GM13976 (cell line): ENCODE data around the gene TSPAN4.

Source experiments
- DNase-seq: peaks from one replicate; pipeline ENCODE4 v3.0.0; 2012; ENCODE audit warnings: low spot score
- CTCF ChIP-seq: IDR thresholded peaks from 2 replicates; pipeline ENCODE4 v1.5.1; 2012; ENCODE audit warnings: borderline replicate concordance, mild to moderate bottlenecking; ENCODE audit not compliant: insufficient read depth; ENCODE audit errors: extremely low read depth, missing control alignments, control extremely low read depth
- in situ Hi-C: fragments of 300-500 bp; cut with MboI; formaldehyde crosslinking; loops from one replicate; pipeline ENCODE4 v1.12.0; 2022; ENCODE audit warnings: low sequenced_read_pairs, mixed read lengths, inconsistent platforms; ENCODE audit not compliant: unreplicated experiment

Gene TSPAN4

GRCh38 chr11:800473-800872 is 42.2 kb upstream of the TSPAN4 start:
- in situ Hi-C loops, result no loop called here
- DNase-seq, result no peak
- no peak for TF ChIP-seq CTCF

DNA sequence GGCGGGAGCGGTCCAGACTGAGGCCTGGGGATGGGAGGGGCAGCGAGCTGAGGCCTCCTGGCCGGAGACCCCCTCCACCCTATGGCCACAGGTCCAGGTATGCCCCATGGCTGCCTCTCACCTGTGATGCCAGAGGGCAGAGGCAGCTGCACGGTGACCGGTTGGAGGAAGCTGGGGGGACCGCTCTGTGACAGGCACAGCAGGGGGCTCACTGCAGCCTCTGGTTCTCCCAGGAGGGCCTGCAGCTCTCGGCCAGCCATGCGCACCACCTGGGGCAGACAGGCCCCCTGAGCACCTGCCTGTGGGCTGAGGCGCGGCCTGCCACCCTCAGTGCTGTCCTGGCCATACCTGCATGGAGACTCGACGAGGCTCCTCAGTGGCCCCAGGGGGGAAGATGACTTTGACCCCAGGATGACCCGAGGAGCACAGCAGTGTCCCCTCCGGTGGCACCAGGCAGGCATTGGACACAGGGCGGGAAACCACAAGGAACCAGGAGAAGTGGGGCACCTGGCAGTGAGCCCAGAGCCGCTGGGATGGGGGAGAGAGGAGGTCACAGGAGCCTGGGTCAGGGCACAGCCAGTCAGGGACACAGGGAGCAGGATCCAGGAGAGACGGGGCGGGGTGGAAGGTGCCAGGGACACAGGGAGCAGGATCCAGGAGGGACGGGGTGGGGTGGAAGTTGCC is 41.4 kb upstream of the TSPAN4 start:
- TF ChIP-seq CTCF, result no peak
- in situ Hi-C loops, result no loop called here
- no peak for DNase-seq

DNA sequence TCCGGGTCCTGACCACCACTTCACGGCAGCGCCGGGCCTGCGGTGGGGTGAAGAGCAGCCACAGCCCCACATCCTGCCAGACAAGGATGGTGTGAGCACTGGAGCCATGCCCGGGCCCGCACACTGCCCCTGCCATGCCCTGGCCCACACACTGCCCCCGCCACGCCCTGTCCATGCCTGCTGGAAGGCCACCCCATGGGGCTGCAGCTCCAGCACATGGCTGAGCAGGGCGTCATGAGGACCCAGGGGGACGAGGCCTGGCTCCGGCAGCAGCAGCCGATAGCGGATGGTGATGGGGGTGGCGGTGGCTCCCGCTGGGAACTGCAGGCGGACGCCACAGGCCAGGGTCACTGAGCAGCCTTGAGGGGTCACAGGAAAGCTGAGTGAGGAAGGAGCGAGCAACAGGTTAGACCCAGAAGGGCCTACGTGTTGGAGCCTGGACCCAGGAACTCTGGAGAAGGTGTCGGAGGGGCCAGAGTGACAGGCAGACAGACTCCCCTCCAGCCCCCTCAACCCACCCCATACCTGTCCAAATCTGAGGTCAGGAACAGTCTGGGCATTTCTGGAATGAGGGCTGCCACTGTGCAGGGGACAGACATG is 40.5 kb upstream of the TSPAN4 start:
- in situ Hi-C loops, result no loop called here
- no peak for TF ChIP-seq CTCF
- DNase-seq, result no peak

DNA sequence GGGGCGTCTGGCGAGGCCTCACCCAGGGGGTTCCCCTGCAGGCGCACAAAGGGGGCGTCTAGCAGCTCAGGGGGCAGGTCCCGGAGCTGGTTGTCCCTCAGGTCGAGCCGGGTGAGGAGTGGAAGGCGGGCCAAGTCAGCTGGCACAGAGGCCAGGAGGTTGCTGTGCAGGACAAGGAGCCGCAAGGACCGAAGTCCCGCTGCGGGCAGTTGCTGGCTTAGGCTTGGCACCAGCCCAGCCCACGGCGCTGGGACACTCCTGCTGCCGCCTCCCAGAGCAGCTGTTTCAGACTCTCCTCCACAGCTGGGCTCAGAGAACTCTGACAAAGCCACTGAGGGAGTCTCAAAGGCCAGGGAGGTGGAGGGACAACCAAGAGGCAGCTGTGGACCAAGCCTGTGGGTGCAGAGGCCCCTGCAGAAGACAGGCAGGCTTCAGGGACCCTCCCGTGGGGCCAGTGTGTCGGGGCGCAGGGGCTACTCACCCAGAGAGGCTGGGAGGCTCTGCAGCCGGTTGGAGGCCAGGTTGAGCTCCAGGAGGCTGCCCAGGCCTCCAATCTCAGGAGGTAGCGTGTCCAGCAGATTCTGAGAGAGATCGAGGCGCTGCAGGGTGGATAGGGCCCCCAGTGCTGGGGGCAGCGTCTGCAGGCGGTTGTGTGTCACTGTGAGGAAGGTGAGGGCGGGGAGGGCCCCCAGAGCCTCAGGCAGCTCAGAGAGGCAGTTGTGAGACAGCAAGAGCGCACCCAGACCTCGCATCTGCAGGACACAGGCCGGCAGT is 39.8 kb upstream of the TSPAN4 start:
- DNase-seq, result no peak
- TF ChIP-seq CTCF, result no peak
- in situ Hi-C loops, result no loop called here

GRCh38 chr11:803467-803742 is 39.2 kb upstream of the TSPAN4 start:
- no peak for DNase-seq
- no peak for TF ChIP-seq CTCF
- in situ Hi-C loops, result no loop called here

GRCh38 chr11:803770-804598 is 38.7 kb upstream of the TSPAN4 start:
- no peak for DNase-seq
- TF ChIP-seq CTCF, result no peak
- in situ Hi-C loops, result no loop called here
